Fibroblast of skin of right biceps (primary cell): ENCODE data around the gene MRPS27.
A peak's percentile ranks its signal among the peaks of the same experiment; 100 is the strongest.
"Not testable (repeated sequence)": the region's sequence is repeated elsewhere in the genome, so short reads cannot be mapped to it uniquely, and the experiment has no call there.

ENCODE experiments used
- DNase-seq: peaks from one replicate; pipeline ENCODE4 v3.0.0-alpha.2; 2013

Gene MRPS27

DNA sequence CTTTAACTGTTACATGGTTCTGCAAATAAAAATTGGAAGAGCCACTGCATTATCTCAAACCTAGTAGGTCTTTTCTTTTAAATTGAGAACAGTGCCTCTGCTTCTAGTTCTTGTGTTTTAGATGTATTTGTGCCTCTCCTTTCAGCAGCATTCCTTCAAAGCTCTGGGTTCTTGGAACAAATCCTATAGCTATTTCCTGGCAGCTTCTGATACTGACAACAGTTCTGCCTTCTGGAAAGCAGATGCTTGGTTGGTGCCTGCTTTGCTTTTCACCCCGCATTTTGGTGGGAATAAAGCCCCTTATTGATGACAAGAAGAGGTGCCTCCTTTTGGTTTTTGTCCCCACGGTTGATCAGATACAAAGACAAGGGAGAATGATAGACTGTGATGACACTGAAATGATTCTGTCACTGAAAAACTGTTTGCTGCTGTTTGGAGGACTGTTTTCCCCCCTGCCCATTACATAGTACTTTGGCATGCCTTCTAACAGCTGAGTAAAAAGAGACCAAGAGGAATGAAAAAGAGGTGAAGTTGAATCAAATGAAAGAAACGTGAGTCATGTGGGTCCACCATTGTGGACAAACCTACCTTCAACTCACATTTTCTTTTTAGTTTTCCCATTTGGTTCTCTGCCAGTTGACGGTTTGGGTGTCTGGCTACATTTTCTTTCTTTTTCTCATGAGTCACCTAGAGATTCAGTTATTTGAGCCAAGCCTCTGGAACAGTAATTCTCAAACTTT lies 5.7 kb upstream of the MRPS27 start:
- DNase-seq = peak; percentile 90

DNA sequence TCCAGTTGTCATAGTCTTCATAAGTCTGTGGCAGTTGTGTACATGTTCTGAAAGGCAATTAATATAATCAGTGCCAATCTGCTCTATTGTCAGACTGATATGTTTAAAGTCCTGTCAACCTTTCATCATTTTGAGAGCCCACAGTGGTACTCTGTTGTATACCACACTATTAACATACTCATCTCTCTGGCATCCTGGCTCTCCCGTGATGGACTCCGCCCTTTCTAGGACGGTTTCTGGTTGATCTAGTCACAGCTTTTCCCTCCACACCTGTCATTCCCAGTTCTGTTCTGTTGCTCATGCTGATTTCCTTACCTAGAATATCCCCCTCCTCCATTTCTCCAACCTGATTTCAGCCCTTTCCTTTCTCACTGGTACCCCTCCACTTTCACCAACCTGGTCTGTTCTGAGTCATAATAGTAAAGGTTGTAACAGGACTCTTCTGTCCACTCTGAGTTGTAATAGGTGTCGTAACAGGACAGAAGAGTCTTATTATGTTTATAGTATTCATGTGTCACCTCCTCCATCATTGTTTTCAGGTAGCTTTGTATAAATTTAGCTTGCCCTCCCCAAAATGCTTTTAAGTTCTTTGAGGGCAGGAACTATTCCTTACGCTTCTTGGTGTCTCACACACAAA lies 4.3 kb upstream of the MRPS27 start:
- peak; percentile 6 for DNase-seq

DNA sequence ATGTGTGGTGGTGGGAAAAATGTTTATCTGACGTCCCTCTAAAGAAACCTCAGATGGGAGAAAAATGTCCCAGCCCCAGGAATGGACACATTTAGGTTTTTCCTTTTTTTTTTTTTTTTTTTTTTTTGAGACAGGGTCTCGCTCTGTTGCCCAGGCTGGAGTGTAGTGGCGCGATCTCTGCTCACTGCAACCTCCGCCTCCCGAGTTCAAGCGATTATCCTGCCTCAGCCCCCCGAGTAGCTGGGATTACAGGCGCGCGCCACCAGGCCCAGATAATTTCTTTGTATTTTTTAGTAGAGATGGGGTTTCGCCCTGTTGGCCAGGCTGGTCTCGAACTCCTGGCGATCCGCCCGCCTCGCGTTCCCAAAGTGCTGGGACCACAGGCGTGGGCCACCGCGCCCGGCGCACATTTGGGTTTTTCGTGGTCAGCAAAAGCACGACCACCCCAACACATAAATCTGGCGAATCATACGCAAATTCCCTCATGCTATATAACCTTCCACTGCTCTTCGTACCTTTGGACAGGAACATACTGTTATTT lies 535 bp downstream of the MRPS27 start:
- DNase-seq = not testable (repeated sequence)

DNA sequence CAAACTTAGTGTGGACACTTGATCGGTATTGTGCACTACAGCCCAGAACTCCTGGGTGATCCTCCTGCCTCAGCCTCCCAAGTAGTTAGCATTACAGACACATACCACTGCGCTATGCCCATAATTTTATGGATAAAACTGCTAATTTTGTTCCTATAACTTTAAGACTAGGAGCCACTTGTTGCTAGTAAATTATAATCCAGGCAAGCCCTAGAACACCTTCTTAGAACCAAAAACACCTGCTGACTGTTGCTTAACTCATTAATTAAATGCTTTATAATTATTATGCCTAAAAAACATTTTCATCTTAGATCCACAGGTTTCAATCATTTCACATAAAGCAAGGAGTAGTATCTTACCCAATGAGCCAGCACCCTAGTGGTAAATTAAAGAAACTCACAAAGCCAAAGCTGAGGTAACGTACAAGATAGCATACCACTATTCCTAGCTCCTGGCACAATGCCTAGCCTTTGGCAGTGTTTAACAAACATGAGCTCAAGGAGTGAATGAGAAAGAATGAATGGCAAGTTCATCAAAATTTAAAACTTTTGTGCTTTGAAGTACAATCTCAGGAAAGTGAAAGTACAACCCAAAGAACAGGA lies 5.4 kb downstream of the MRPS27 start:
- DNase-seq = peak; percentile 62

DNA sequence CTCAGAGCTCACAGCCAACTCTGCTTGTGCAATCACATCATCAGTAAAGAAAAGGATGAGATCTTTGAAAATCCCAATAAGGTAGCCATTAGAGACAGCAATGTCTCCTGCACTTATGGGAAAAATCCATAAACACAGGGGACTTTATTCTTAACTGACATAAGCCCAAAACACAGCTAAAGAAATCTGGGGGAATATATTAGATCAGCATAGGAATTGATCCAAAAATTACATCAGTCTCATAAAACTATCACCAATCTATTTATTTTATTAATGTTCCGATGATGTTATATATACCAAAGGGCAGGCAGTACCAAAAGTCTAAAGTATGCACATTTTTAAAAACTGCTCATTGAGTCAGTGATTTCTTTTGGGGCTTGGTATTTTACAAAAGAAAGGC lies 6.9 kb downstream of the MRPS27 start:
- no peak for DNase-seq

DNA sequence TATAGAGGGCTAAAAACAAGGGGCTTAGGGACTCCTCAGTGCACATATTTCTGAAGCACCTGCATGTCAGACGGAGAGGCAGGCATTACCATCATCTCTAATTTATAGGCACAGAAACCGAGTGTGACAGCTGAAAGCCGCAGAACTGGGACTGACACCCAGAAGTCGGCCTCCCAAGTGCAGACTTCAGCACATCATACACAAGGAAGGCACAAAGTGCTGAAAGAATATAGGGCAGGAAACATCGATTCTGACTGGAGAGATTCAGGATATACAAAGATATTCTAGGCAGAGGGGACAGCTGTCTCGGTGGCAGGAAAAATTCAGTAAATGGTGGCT lies 11.2 kb downstream of the MRPS27 start:
- no peak for DNase-seq

DNA sequence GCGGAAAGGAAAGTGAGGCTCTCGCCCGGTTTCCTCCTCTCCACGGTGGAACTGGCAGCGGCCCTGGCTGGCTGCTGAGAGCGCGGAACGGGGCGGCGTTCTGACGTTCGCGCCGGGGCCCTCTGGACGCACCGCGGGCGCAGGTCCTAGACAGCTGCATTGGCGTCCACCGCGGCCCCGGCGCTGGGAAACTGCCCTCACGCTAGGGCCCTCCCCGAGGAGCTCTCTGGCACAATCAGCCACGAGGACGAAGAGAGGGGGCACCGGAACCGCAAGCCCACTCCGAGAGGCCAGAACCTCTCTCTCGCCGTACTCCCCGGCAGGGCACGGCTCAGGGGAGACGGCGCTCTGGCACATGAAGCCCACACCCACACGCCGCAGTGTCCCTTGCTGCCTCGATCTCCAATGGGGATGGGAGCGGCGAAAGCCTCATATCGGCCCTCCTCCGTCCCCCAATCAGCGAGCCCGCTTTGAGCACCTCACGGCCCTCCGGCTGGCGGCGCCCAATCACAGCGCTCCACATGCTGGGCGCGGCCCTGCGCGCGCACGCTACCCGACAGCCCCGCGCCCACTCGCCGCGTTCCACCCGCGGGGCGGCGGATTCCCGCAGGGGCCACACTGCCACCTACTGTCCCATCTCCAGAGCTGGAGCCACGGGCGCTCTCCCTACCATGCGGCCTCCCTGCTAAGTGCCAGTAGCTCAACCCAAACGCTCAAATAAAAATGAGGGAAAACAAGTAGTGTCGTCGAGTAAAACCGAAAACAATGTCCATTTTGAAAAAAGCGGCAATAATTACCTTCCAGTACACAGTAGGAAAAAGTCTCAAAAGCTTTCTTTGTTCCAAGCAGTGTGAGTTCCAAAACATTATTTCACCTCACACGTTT lies 11.8 kb downstream of the MRPS27 start:
- peak; percentile 98 for DNase-seq

DNA sequence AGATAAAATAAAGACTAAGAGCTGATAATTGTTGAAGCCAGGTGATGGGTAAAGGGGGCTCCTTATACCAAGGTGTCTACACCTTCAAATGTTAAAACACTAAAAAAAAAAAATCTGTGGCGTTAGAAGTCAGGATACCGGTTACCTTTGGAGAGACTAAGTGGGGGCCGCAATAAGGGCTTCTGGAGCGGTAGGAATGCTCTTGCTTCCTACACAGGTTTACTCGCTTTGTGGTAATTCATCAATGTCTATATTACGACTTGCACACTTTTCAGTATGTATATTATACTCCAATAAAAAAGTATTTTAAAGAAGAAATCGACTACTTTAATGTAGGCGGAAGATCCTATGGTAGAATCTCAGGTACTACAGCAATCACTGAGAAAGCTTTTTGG lies 12.5 kb downstream of the MRPS27 start:
- DNase-seq = no peak

DNA sequence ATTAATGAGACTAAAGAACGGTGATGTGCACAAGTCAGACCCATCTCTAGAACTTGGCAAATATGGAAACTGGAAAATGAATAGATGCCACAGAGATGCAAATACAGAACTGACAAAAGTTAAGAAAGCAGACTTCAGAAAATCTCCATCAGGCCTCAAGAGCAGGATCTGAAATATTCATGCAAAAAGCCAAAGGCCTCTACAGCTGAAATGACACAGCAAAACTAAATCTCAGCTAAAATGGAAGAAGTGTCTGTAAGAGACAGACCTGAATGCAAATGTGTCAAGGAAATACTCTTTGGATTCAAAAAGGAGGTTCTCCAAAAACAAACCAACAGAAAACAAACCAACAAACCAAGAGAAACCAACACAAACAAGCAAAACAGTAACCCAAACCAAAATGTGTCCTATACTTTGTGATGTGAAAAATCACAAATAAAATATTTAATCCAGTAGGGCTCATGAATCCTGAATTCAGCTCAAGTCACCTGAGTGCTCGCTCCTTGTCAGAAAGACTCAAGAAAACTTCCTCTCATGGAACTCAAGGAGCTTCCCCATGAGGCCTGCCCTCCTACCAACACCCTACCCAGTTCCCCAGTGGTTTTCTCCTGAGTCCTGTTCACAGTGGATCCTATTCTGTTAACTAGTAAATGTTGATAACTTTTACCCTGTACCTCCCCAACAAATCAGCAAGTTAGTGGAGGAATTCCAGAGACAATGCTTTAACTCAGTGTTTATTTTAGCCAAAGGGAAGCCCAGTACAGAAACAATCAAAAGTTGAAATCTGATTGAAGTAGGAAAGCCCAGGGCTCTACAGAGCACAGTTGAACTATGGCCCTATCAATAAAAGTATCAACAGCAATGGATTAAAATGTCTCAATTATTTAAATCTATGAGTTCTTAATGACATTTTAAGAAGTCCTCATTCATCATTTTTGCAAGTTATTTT lies 14.6 kb downstream of the MRPS27 start:
- DNase-seq = no peak

DNA sequence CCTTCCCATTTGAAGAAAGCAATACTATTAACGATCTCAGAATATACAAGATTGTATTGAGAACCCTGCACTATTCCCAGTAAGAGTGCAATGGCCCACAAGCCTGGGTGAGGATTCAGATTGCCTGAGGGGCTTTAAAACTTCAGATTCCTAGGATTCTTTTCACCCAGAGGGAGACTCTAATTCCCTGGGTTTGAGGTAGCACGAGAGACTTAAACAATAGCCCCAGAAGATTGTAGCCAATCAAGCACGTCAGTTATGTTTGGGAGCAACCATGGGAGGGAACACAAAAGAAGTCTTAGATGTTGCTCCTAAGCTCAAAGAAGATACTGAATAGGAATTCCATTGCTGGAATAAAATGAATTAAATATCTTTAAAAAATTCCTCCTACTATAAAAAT lies 17.9 kb downstream of the MRPS27 start:
- no peak for DNase-seq

DNA sequence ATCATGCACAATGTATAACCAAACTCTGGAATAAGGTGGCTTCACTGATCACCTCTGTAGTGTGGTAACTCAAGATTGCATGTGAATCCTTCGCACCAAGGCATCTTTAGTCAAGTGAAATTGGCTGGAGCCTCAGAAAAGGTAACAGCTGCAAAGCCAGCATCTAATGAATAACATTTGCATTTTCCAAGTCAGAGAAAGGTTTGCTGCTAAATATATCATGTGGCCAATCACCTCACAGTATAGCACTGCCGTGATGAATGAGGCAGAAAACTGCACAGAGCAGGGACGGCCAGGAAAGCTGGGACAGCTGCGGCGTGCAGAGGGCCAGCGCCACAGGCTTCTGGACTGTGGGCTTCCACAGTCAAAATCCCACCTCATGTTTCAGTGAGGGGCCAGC lies 18.5 kb downstream of the MRPS27 start:
- DNase-seq = no peak

DNA sequence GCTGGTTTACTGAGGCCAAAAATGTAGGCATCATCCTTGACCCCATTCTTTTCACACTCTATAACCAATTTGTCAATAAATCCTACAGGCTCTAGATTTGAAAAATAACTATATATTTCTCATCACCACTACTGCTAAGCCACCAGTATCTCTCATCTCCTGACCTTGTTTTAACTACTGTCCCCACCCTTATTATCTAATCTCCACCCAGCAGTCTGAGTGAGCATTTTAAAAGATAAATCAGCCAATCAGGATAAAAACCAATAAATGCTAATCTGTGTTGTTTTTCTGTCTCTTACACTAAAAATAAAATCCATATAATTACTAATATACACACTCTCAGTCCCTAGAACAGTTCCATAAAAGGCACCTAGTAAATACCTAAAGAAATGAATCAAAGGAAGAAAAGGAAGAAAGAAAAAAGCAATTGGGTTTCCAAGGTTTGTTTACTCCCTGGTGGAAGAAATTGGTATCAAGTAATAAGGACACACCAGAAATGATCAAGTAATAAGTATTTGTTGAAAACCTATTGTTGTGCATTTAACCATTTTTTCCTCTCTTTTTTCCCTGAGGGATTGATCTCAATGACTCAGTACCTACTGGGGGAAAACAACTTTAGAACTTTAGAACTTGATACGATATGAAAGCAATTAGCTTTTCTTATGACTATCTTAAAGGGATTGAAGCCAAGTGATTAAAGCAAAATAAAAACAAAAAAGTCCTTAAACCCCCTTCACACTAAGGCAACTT lies 19.3 kb downstream of the MRPS27 start:
- no peak for DNase-seq

DNA sequence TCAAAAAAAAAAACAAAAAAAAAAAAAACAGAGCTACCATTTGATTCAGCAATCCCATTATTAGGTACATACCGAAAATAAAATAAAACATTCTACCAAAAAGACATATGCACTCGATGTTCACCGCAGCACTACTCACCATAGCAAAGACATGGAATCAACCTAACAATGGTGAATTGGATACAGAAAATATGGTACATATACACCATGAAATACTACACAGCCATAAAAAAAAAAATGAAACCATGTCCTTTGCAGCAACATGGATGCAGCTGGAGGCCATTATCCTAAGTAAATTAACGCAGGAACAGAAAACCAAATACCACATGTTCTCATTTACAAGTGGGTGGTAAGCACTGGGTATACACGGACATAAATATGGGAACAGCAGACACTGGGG lies 21.3 kb downstream of the MRPS27 start:
- no peak for DNase-seq

DNA sequence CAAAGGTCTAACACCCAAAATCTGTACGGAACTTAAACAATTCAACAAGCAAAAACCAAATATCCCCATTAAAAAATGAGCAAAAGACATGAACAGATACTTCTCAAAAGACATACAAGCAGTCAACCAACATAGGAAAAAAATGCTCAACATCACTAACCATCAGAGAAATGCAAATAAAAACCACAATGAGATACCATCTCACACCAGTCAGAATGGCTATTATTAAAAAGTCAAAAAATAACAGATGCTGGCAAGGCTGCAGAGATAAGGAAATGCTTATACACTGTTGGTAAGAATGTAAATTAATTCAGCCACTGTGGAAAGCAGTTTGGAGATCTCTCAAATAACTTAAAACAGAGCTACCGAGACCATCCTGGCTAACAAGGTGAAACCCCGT lies 21.9 kb downstream of the MRPS27 start:
- DNase-seq = peak; percentile 17

DNA sequence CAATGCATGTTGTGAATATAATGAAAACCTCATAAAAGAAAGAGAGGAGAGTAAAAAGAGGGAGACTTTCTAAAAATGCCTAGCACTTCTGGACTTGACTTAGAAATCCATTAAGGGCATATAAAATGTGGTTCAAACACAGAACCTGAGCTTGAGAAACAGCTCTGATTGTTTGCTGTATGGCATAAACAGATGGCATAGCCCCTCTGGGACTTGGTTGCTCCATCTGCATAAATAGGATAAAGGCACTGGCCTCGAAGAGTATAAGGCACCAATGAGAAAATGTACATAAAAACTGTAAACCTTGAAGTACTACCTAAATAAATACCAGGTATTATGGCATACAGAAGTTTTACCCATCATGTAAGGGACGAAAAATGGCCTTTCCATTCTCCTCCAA lies 23.8 kb downstream of the MRPS27 start:
- no peak for DNase-seq

DNA sequence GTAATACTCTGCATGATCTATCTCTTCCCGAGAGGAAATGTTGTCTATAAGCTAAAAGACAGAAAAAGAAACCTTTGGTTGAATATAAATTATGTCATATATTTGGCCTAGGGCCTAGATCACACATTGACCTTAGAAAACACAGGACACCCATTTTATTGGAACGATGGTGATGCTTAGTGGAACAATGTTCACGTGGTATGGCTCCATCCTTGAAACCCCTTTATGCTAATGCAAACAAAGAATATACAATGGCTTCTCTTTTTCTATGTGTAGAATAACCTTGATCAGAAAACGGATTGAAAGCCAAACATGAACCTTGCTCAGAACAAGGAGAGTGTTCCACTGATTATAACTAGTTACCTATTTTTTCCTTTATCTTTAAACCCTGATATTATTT lies 24.5 kb downstream of the MRPS27 start:
- no peak for DNase-seq

DNA sequence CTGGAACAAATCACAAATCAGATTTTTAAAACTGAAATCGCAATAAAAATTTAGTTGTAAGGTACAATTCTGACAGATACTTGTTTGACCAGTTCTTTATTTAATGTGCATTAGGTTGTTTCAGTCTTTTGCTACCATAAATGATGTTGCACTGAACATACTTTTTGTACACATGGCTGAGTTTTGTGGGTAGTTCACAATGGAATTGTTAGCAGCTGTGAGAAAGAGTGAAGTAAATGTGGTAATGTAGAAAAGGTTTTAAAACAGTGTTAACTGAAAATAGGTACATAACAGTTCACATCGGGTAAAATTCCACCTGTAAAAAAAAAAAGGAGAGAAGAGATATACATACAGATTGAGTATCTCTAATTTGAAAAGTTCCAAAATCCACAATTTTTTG lies 25.6 kb downstream of the MRPS27 start:
- DNase-seq = no peak

DNA sequence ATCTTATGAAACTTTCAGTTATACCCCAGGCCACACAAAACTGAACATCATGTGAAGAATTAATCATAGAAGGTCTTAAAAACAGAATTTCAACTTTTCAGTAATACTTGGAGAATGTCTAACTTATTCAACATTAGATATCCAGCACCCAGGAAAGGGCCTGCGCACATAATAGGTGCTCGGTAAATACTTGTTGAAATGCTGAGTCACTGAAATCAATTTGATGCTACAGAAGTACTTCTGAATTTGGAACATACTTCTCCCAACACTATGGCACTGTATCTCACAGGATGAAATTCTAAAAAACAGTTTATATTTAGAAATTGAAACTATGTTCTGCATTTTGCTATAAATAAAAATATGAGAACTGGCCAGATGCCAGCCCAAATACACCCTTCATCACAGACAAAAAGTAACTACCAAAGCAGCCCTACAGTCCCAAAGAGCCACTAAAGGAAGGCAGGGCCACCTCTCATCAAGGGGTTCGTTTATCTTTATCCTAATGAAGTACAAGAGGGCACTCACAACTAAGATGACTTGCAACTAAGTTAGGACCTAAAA lies 26.5 kb downstream of the MRPS27 start:
- DNase-seq = no peak

DNA sequence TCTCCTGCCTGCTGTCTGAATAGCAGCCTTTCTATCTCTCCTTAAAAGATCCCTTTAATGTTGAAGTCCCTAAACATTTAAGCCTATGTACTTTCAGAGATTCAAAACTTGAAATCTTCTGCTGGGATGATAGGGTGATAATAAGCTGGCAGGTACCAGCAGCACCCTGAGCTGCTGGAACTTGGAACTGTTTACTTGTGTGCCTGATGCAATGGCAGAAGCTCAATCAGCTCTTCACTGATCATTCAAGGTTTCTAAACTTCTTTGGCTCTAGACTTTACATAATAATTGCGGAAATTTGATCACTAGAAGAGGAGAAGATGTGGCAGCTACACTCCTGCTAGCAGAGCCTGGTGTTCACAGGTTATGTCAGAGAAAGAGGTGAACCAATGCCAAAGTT lies 27.6 kb downstream of the MRPS27 start:
- DNase-seq = no peak

DNA sequence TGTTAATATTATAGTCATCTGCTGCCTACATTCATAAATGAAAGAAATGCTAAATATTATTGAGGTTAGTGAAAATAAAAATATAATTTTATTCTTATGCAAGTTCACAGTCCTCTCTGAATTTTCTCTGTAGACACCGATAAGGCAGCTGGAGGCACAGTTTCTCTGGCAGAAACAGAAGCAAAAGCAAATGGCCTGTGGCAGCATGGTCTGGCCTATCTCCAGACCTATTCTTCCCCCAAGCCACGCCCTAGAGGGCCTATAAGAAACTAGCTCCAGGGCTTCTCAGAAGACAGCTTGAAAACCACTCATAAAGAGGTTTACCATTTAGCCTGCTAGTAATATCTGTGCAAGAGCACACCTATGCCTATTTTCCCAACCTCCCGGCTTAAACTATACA lies 28.4 kb downstream of the MRPS27 start:
- no peak for DNase-seq
